Activated CD4-positive, alpha-beta memory T cell treated with anti-CD3 and anti-CD28 coated beads for 36 hours (primary cell): ENCODE measurements around the gene FBXO31. TPM values are rescaled to one million over a fixed set of nuclear protein-coding genes. Genes with fewer than 3 reads are reported as not detected.

Source experiments
- CTCF ChIA-PET: fragments of 350-600 bp; sonication (Branson Sonifier 250); formaldehyde crosslinking; loops from one replicate; lab custom pipeline; 2021; ENCODE audit warnings: antibody characterized with exemption, inconsistent platforms; lab: Charles Lee
- POLR2A ChIA-PET: fragments of 350-600 bp; sonication (Branson Sonifier 250); formaldehyde crosslinking; loops from one replicate; lab custom pipeline; 2021; ENCODE audit warnings: antibody characterized with exemption; lab: Charles Lee
- DNase-seq: peaks from one replicate; pipeline ENCODE4 v3.0.0-alpha.2; 2020
- H3K27ac Mint-ChIP-seq: one replicate; pipeline ENCODE4 v1.8.0; 2021; ENCODE audit warnings: mixed read lengths
- H3K27me3 Mint-ChIP-seq: one replicate; pipeline ENCODE4 v1.8.0; 2021; ENCODE audit warnings: mixed read lengths
- H3K36me3 Mint-ChIP-seq: one replicate; pipeline ENCODE4 v1.8.0; 2021; ENCODE audit warnings: mixed read lengths
- H3K4me1 Mint-ChIP-seq: one replicate; pipeline ENCODE4 v1.8.0; 2021; ENCODE audit warnings: low read depth, mixed read lengths
- H3K4me3 Mint-ChIP-seq: one replicate; pipeline ENCODE4 v1.8.0; 2021; ENCODE audit warnings: mild to moderate bottlenecking, mixed read lengths
- H3K9me3 Mint-ChIP-seq: one replicate; pipeline ENCODE4 v1.8.0; 2021; ENCODE audit warnings: mixed read lengths
- intact Hi-C: fragments of 100-400 bp; cut with micrococcal nuclease; formaldehyde crosslinking; loops from one replicate; pipeline ENCODE4 v1.15.1; 2023
- total RNA-seq, 2 experiments: library from RNA; stranded (reverse); gene quantifications; one replicate each; pipeline ENCODE4 v1.2.3, GENCODE V29; 2021

Gene FBXO31
- total RNA-seq, 2 experiments from 2014 or later, result 29.7 to 33.8 TPM

- no peak for DNase-seq
- H3K36me3 Mint-ChIP-seq, result peaks cover 11% of the 10 kb centered on the region
- intact Hi-C loops, result no loop called here
- POLR2A ChIA-PET, result no interaction called here
- H3K27me3 Mint-ChIP-seq, result no peaks in the 10 kb centered on the region
- H3K9me3 Mint-ChIP-seq, result no peaks in the 10 kb centered on the region
- no peak overlapping the region for H3K27ac Mint-ChIP-seq
- peaks cover 3% of the 10 kb centered on the region for H3K4me1 Mint-ChIP-seq
- CTCF ChIA-PET, result interaction anchor here (0.7 kb wide), 1 partner anchor 825 kb away, joined by 3 read pairs; no protein-coding TSS in a partner anchor
- H3K4me3 Mint-ChIP-seq, result no peak overlapping the region
Observed at GRCh38 chr16:87336434-87337240, 46.9 kb downstream of the FBXO31 start.

- no peaks in the 10 kb centered on the region for H3K9me3 Mint-ChIP-seq
- ChIA-PET CTCF (interaction anchor here (0.5 kb wide), 1 partner anchor 58 kb away, joined by 3 read pairs; no protein-coding TSS in a partner anchor), POLR2A (no interaction called here)
- no peak overlapping the region for H3K27ac Mint-ChIP-seq
- no peaks in the 10 kb centered on the region for H3K27me3 Mint-ChIP-seq
- H3K4me1 Mint-ChIP-seq, result peaks cover 3% of the 10 kb centered on the region
- H3K4me3 Mint-ChIP-seq, result no peak overlapping the region
- no peak for DNase-seq
- peaks cover 10% of the 10 kb centered on the region for H3K36me3 Mint-ChIP-seq
- intact Hi-C loops, result no loop called here
Observed at GRCh38 chr16:87335625-87336433, 47.7 kb downstream of the FBXO31 start.

GRCh38 chr16:87334651-87335624 lies 48.6 kb downstream of the FBXO31 start:
- ChIA-PET POLR2A (no interaction called here), CTCF (no interaction called here)
- peaks cover 7% of the 10 kb centered on the region for H3K36me3 Mint-ChIP-seq
- peaks cover 3% of the 10 kb centered on the region for H3K4me1 Mint-ChIP-seq
- no peak overlapping the region for H3K27ac Mint-ChIP-seq
- DNase-seq, result no peak
- no peaks in the 10 kb centered on the region for H3K9me3 Mint-ChIP-seq
- no peak overlapping the region for H3K4me3 Mint-ChIP-seq
- H3K27me3 Mint-ChIP-seq, result no peaks in the 10 kb centered on the region
- intact Hi-C loops, result no loop called here

GRCh38 chr16:87333581-87334331 lies 49.8 kb downstream of the FBXO31 start:
- H3K36me3 Mint-ChIP-seq, result peaks cover 2% of the 10 kb centered on the region
- POLR2A ChIA-PET, result no interaction called here
- no peak overlapping the region for H3K4me3 Mint-ChIP-seq
- intact Hi-C loops, result no loop called here
- H3K27ac Mint-ChIP-seq, result no peak overlapping the region
- no peaks in the 10 kb centered on the region for H3K27me3 Mint-ChIP-seq
- no peaks in the 10 kb centered on the region for H3K9me3 Mint-ChIP-seq
- CTCF ChIA-PET, result no interaction called here
- H3K4me1 Mint-ChIP-seq, result peaks cover 3% of the 10 kb centered on the region
- DNase-seq, result no peak

- no peak for DNase-seq
- no peaks in the 10 kb centered on the region for H3K27me3 Mint-ChIP-seq
- POLR2A ChIA-PET, result no interaction called here
- H3K27ac Mint-ChIP-seq, result no peak overlapping the region
- CTCF ChIA-PET, result interaction anchor here (1.1 kb wide), 1 partner anchor 16 kb away, joined by 3 read pairs; the partner anchor contains the start of gene C16orf95
- no peak overlapping the region for H3K4me3 Mint-ChIP-seq
- peaks cover 3% of the 10 kb centered on the region for H3K4me1 Mint-ChIP-seq
- no peaks in the 10 kb centered on the region for H3K9me3 Mint-ChIP-seq
- intact Hi-C loops, result no loop called here
- peaks cover 2% of the 10 kb centered on the region for H3K36me3 Mint-ChIP-seq
Observed at GRCh38 chr16:87333101-87333500, 50.5 kb downstream of the FBXO31 start.

GRCh38 chr16:87332150-87332549 lies 51.4 kb downstream of the FBXO31 start:
- ChIA-PET CTCF (interaction anchor here (0.6 to 1.1 kb wide), 2 partner anchors 15 to 195 kb away, joined by 3 read pairs; partner anchors contain the start of gene C16orf95), POLR2A (interaction anchor here (1.0 kb wide), 1 partner anchor 52 kb away, joined by 4 read pairs; the partner anchor contains the start of gene FBXO31)
- H3K27ac Mint-ChIP-seq, result no peak overlapping the region
- H3K9me3 Mint-ChIP-seq, result no peaks in the 10 kb centered on the region
- H3K4me1 Mint-ChIP-seq, result peaks cover under 1% of the 10 kb centered on the region
- intact Hi-C loops, result no loop called here
- peaks cover 2% of the 10 kb centered on the region for H3K36me3 Mint-ChIP-seq
- no peaks in the 10 kb centered on the region for H3K27me3 Mint-ChIP-seq
- H3K4me3 Mint-ChIP-seq, result no peak overlapping the region
- DNase-seq, result no peak

- intact Hi-C loops, result no loop called here
- no peak for DNase-seq
- CTCF ChIA-PET, result interaction anchor here (0.6 kb wide), 1 partner anchor 194 kb away, joined by 3 read pairs; no protein-coding TSS in a partner anchor
- no peaks in the 10 kb centered on the region for H3K9me3 Mint-ChIP-seq
- H3K4me3 Mint-ChIP-seq, result no peak overlapping the region
- H3K36me3 Mint-ChIP-seq, result peaks cover 2% of the 10 kb centered on the region
- no peaks in the 10 kb centered on the region for H3K27me3 Mint-ChIP-seq
- H3K4me1 Mint-ChIP-seq, result no peaks in the 10 kb centered on the region
- POLR2A ChIA-PET, result interaction anchor here (1.0 kb wide), 1 partner anchor 52 kb away, joined by 4 read pairs; the partner anchor contains the start of gene FBXO31
- no peak overlapping the region for H3K27ac Mint-ChIP-seq
Observed at GRCh38 chr16:87331241-87331801, 52.3 kb downstream of the FBXO31 start.

- no peak for DNase-seq
- CTCF ChIA-PET, result no interaction called here
- intact Hi-C loops, result no loop called here
- no peaks in the 10 kb centered on the region for H3K4me1 Mint-ChIP-seq
- no peaks in the 10 kb centered on the region for H3K9me3 Mint-ChIP-seq
- POLR2A ChIA-PET, result no interaction called here
- H3K36me3 Mint-ChIP-seq, result peaks cover 2% of the 10 kb centered on the region
- no peak overlapping the region for H3K27ac Mint-ChIP-seq
- no peaks in the 10 kb centered on the region for H3K27me3 Mint-ChIP-seq
- H3K4me3 Mint-ChIP-seq, result no peak overlapping the region
Observed at GRCh38 chr16:87330646-87331045, 52.9 kb downstream of the FBXO31 start.

GRCh38 chr16:87330257-87330624 lies 53.3 kb downstream of the FBXO31 start:
- Mint-ChIP-seq H3K4me3 (no peak overlapping the region), H3K4me1 (no peaks in the 10 kb centered on the region), H3K27me3 (no peaks in the 10 kb centered on the region), H3K27ac (no peak overlapping the region), H3K9me3 (no peaks in the 10 kb centered on the region), H3K36me3 (peaks cover under 1% of the 10 kb centered on the region)
- DNase-seq, result no peak
- intact Hi-C loops, result no loop called here
- POLR2A ChIA-PET, result no interaction called here
- CTCF ChIA-PET, result interaction anchor here (0.6 kb wide), 1 partner anchor 50 kb away, joined by 3 read pairs; no protein-coding TSS in a partner anchor

GRCh38 chr16:87329436-87330256 lies 53.9 kb downstream of the FBXO31 start:
- no peaks in the 10 kb centered on the region for H3K4me1 Mint-ChIP-seq
- H3K27me3 Mint-ChIP-seq, result no peaks in the 10 kb centered on the region
- H3K9me3 Mint-ChIP-seq, result no peaks in the 10 kb centered on the region
- no peaks in the 10 kb centered on the region for H3K36me3 Mint-ChIP-seq
- DNase-seq, result no peak
- POLR2A ChIA-PET, result no interaction called here
- CTCF ChIA-PET, result interaction anchor here (0.6 kb wide), 1 partner anchor 51 kb away, joined by 3 read pairs; no protein-coding TSS in a partner anchor
- intact Hi-C loops, result no loop called here
- no peak overlapping the region for H3K4me3 Mint-ChIP-seq
- no peak overlapping the region for H3K27ac Mint-ChIP-seq
